Uterus (tissue), 2 donors: ENCODE data around the gene LBHD1.

ENCODE experiments used
- POLR2A ChIP-seq, 2 donors: fragments of 450-650 bp; IDR thresholded peaks; one replicate each; pipeline ENCODE4 v1.6.1; 2016; ENCODE audit warnings: antibody characterized with exemption in 2 of 2, mild to moderate bottlenecking in 1 of 2, moderate library complexity in 1 of 2
- TF ChIP-seq, protein P1 (sequence below), 4 experiments: fragments of 200-600 bp in 2 of 4; fragments of 450-650 bp in 2 of 4; sonication (generic) in 2 of 4; IDR thresholded peaks; one replicate each; pipeline ENCODE4 v1.5.1; 2016 to 2019; ENCODE audit warnings: antibody characterized with exemption in 4 of 4, mild to moderate bottlenecking in 2 of 4, moderate library complexity in 1 of 4

GRCh38 chr11:62708793-62709192 is 36.7 kb upstream of the LBHD1 start:
- TF ChIP-seq, protein P1, sequence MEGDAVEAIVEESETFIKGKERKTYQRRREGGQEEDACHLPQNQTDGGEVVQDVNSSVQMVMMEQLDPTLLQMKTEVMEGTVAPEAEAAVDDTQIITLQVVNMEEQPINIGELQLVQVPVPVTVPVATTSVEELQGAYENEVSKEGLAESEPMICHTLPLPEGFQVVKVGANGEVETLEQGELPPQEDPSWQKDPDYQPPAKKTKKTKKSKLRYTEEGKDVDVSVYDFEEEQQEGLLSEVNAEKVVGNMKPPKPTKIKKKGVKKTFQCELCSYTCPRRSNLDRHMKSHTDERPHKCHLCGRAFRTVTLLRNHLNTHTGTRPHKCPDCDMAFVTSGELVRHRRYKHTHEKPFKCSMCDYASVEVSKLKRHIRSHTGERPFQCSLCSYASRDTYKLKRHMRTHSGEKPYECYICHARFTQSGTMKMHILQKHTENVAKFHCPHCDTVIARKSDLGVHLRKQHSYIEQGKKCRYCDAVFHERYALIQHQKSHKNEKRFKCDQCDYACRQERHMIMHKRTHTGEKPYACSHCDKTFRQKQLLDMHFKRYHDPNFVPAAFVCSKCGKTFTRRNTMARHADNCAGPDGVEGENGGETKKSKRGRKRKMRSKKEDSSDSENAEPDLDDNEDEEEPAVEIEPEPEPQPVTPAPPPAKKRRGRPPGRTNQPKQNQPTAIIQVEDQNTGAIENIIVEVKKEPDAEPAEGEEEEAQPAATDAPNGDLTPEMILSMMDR (IDR thresholded peaks at IDR 0.05) = no peak
- no peak for TF ChIP-seq POLR2A (IDR thresholded peaks at IDR 0.05)
